Epithelial cell of prostate (primary cell): ENCODE data around the gene DNAH11.
"Not testable (repeated sequence)": the region's sequence is repeated elsewhere in the genome, so short reads cannot be mapped to it uniquely, and the experiment has no call there.

Experiments
- DNase-seq: peaks from one replicate; pipeline ENCODE4 v3.0.0-alpha.2; 2011; ENCODE audit warnings: low read depth, low spot score
- H3K27ac ChIP-seq: fragments of 450-650 bp; 2 replicates; pipeline ENCODE4 v1.5.1; 2017; ENCODE audit warnings: mild to moderate bottlenecking

DNAH11 gene

DNA sequence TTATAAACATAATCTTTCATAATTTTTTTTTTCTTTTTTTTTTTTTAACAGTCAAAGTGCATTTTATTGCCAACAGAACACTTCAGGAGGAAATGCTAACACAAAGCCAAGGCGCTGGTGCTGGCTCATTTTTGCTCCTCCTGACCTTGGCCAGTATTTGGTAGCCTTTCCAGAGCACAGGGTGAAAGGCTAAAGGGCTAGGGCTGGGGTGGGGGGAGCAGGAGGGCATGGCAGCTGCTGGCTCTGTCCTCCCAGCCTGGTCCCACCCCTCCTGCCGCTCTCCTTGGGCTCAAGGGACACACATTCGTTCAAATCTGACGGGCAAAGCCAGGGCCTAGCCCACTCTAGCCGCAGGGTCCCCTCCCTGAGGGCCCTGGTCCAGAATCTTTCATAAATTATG, 148.3 kb downstream of the DNAH11 start:
- DNase-seq, H3K27ac ChIP-seq: not testable (repeated sequence)

DNA sequence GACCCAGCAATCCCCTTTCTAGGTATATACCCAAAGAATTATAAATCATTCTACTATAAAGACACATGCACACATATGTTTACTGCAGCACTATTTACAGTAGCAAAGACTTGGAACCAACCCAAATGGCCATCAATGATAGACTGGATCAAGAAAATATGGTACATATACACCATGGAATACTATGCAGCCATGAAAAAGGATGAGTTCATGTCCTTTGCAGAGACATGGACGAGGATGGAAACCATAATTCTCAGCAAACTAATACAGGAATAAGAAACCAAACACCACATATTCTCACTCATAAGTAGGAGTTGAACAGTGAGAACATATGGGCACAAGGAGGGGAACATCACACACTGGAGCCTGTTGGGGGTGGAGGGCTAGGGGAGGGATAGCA, 157.7 kb downstream of the DNAH11 start:
- not testable (repeated sequence) for DNase-seq

GRCh38 chr7:21702303-21702702, 159.5 kb downstream of the DNAH11 start:
- H3K27ac ChIP-seq, result no peak overlapping the region
- DNase-seq, result no peak

More for the DNA sequence above, 157.7 kb downstream of the DNAH11 start:
- H3K27ac ChIP-seq, result not testable (repeated sequence)

DNA sequence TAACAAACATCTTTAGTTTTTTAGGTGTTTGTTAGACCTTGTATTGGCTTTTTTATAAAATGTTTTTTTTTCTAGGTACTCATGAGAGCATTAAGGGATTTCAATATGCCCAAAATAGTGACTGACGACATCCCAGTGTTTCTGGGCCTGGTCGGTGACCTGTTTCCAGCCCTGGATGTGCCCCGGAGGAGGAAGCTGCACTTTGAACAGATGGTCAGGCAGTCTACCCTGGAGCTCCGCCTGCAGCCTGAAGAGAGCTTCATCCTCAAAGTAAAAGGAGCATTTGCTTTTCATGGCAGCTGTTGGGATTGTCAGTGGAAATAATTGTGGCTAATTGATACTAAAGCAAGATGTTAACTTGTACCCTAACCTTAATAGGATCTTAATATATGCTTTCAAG, 161.5 kb downstream of the DNAH11 start:
- no peak for DNase-seq
- H3K27ac ChIP-seq, result no peak overlapping the region

DNA sequence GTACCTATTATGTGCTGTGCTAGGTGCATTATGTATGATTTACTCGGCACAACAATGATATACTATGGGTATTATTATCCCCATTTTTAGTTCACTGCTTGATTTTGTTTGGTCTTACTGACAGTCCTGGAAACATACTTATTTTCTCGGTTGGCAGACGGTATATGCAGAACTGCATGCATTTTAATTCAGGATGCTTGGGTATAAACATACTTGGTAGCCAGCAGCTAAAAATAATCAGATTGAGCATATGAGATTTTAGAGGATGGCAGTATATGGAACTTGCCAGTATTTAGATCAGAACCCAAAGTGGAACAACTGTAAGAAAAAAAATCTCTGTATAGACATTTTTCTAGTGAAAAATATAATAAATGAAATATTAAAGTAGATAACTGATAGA, 163.3 kb downstream of the DNAH11 start:
- DNase-seq, result no peak
- no peak overlapping the region for H3K27ac ChIP-seq

DNA sequence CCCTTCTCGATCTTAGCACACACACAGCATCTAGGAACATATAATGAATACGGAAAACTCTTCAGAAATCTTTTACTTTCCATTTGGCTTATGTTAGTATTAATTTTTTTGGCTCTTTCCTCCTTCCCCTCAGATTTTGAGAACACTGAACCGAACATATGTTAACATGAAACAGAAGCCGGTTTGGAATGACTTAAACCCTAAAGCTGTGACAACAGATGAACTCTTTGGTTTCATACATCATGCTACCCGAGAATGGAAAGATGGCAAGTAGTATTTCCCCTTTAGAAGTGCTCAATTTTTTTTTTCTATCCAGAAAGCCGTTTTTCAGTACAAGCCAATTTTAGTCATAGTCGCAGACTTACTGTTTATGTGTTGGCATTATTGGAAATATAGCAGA, 164.7 kb downstream of the DNAH11 start:
- H3K27ac ChIP-seq, result no peak overlapping the region
- no peak for DNase-seq

- no peak for DNase-seq
- no peak overlapping the region for H3K27ac ChIP-seq
Observed at GRCh38 chr7:21708096-21708495, 165.3 kb downstream of the DNAH11 start.

- DNase-seq, result no peak
Observed at GRCh38 chr7:21717323-21717722, 174.5 kb downstream of the DNAH11 start.

DNA sequence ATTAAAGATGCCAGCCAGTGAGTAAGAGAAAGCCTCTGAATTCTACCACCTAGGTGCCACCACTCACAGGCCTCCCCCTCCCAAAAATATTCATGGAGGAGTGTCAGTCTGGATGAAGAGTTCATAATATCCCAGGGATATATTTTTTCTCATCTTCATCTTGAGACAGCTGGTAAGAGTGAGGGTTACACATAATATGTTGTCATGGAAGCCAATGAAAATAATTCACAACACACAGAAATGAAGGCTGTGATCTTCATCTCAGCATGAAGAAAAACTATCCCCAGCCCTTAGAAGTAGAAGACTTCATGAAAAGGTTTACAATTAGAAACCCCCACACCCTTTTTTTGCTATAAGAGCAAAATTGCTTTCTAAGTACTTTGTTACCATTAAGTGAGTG, 175.6 kb downstream of the DNAH11 start:
- no peak for DNase-seq
- H3K27ac ChIP-seq, result no peak overlapping the region

More at GRCh38 chr7:21717323-21717722, 174.5 kb downstream of the DNAH11 start:
- no peak overlapping the region for H3K27ac ChIP-seq

GRCh38 chr7:21719846-21720245, 177.0 kb downstream of the DNAH11 start:
- H3K27ac ChIP-seq, result no peak overlapping the region
- DNase-seq, result no peak

DNA sequence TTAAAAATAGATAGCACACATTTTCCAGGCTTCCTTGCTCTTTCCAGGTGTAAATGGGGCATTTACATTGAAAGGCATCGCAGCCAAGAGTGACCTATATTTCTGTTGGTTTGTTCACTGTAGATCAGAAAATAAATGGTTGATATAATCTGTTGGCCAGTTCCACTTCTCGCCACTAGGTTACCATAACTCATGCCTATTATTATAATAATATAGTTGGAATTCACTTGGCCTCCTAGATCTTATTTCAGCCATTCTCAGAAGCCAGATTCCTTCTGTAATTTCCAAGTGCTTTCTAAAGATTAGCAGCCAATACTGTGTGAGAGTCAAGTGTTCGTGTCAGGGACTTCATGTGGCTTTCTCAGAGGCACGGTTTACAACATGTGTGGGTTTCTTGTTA, 179.5 kb downstream of the DNAH11 start:
- DNase-seq, result no peak
- no peak overlapping the region for H3K27ac ChIP-seq

DNA sequence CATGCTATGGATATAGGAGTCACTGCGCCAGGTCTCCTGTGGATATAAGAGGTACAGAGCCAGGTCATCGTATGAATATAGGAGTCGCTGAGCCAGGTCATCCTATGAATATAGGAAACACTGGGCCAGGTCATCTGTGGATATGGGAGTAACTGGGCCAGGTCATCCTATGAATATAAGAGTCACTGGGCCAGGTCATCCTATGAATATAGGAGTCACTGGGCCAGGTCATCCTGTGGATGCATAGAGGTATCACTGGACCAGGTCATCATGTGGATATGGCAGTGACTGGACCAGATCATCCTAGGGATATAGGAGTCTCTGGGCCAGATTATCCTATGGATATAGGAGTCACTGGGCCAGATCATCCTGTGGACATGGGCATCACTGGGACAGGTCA, 181.7 kb downstream of the DNAH11 start:
- H3K27ac ChIP-seq, result no peak overlapping the region
- no peak for DNase-seq

DNA sequence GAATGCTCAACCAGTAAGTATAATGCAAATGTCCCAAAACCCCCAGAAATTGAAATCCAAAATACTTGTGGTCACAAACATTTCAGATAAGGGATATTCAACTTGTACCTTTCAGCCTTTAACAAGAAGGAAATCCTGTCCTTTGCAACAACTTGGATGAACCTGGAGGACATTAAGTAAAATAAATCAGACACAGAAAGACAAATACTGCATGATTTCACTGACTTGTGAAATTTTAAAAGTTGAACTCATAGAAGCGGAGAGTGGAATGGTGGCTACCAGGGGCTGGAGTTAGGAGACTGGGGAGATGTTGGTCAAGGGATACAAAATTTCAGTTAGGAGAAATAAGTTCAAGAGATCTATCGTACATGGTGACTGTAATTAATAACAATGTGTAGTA, 187.6 kb downstream of the DNAH11 start:
- DNase-seq, result no peak
- H3K27ac ChIP-seq, result no peak overlapping the region

- no peak for DNase-seq
- H3K27ac ChIP-seq, result no peak overlapping the region
Observed at GRCh38 chr7:21731977-21732376, 189.1 kb downstream of the DNAH11 start.

DNA sequence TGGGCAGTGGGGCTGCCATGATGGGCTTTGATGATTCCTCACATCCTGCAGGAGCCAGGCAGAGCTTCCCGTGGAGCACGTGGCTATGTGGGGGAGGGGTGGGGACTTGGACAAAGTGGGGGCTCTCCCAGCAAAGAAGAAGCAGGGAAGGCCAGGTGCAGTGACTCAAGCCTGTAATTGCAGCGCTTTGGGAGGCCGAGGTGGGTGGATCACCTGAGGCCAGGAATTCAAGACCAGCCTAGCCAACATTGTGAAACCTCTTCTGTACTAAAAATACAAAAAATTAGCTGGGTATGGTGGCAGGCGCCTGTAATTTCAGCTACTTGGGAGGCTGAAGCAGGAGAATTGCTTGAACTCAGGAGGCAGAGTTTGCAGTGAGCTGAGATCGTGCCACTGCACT, 190.1 kb downstream of the DNAH11 start:
- H3K27ac ChIP-seq, DNase-seq: not testable (repeated sequence)

DNA sequence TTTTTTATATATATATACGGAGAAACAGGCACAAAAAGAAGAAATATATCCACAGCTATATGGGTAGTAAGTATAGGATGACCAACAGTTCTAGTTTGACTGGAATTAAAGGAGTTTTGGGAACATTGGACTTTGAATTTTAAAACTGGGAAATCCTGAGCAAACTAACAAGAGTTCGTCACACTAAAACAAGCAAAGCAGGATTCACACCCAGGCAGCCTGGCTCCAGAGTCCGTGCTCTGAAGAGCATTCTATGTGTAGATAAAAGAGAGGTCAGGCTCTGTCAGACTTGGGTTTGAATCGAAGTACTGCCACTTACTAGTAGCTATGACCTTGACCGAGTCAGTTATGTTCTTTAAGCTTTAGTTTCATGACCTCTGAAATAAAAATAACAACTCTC, 191.0 kb downstream of the DNAH11 start:
- H3K27ac ChIP-seq, result no peak overlapping the region
- no peak for DNase-seq

GRCh38 chr7:21743493-21743892, 200.7 kb downstream of the DNAH11 start:
- no peak overlapping the region for H3K27ac ChIP-seq
- DNase-seq, result no peak

DNA sequence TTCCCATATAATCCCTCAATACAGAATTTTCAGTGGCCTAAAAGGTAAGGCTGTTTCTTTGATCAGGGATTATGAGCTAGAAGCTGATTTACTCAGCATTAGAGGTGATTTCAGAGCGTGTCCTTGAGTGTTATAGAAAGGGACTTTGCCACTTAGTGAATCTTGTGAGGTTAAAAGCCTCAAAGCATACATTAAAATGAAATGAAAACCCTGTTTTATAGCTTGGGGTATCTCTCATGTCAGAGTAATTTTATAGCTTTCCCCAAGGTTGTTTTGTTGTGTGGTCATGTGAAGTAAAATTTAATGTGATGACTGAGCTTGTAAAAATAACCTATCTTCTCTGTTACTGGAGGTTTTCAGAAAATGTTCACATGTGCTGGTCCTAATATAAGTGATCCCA, 204.1 kb downstream of the DNAH11 start:
- no peak overlapping the region for H3K27ac ChIP-seq
- DNase-seq, result no peak

DNA sequence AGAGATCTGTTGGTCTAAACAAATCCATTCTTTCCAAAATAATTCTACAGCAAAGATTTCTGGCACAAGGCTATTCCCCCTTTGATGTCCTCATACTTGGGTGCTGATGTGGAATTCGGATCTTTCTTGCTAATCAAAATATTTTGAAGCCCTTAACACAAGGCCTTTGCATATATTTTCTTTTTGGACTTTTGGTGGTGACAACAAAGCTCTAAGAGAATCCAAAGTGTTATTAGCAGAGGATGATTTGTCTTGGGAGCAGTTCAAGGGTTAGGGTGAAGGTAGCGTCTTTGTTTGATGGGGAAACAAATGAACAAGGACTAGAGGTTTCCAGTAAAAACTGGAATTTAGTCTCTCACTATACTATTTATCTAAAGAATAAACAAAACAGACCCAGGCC, 205.0 kb downstream of the DNAH11 start:
- no peak overlapping the region for H3K27ac ChIP-seq
- no peak for DNase-seq

- no peak overlapping the region for H3K27ac ChIP-seq
- DNase-seq, result no peak
Observed at GRCh38 chr7:21749378-21749777, 206.5 kb downstream of the DNAH11 start.

DNA sequence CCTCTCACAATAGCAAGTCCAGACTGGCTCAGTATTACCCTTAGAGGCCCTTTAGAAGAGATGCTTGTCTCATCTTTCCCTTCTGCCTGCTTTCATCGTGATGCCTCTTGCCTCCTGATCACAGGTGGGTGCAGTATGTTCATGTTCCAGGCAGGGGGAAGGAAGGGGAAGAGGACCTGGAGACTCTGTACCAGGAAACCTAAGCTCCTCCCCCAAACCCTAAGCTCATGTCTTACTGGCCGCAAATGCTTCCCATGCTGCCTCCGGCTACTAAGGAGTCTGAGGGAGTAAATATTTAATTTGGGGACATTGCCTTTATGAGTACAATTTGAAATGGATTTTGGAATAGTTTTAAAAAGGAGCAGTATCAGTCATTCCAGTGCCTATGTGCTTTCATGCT, 210.2 kb downstream of the DNAH11 start:
- peak; percentile 6 for DNase-seq
- no peak overlapping the region for H3K27ac ChIP-seq

DNA sequence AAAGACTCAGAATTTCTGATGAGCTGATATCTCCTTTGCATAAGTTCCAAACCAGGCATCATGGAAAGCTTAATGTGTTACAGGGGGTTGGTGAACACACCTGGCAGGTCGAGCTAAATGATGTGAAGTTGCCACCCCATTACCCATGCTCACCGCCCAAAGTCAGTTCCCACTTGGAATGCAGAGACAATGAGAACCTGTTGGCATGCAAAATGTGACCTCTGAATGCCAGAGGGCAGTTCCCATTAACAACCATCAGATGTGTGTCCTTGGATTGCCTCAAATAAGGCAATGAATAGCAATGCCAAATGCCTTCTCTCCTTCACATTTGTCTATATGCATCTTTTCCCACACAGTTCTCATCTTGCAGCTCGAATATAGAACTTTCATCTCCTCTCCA, 212.1 kb downstream of the DNAH11 start:
- H3K27ac ChIP-seq, result no peak overlapping the region
- no peak for DNase-seq
